C4-2B (cell line): ENCODE data around the gene BMP4.

Source experiments
- CTCF ChIP-seq: fragments of 450-650 bp; conservative IDR thresholded peaks from 2 replicates; pipeline ENCODE4 v1.5.1; 2017; ENCODE audit warnings: mild to moderate bottlenecking
- ZFX ChIP-seq: fragments of 450-650 bp; IDR thresholded peaks from 2 replicates; pipeline ENCODE4 v1.6.1; 2017

GRCh38 chr14:53938136-53938837 lies 18.3 kb downstream of the BMP4 start:
- TF ChIP-seq CTCF (no peak), ZFX (no peak)
